ENCODE data around the gene PDZD2.

The PDZD2 gene

GRCh38 chr5:32096891-32097595 is 458.1 kb downstream of the PDZD2 start:
- no peak for DNase-seq (ENCODE audit: insufficient read length, low spot score)

GRCh38 chr5:32098291-32098690 is 459.4 kb downstream of the PDZD2 start:
- TF ChIP-seq, protein P1, sequence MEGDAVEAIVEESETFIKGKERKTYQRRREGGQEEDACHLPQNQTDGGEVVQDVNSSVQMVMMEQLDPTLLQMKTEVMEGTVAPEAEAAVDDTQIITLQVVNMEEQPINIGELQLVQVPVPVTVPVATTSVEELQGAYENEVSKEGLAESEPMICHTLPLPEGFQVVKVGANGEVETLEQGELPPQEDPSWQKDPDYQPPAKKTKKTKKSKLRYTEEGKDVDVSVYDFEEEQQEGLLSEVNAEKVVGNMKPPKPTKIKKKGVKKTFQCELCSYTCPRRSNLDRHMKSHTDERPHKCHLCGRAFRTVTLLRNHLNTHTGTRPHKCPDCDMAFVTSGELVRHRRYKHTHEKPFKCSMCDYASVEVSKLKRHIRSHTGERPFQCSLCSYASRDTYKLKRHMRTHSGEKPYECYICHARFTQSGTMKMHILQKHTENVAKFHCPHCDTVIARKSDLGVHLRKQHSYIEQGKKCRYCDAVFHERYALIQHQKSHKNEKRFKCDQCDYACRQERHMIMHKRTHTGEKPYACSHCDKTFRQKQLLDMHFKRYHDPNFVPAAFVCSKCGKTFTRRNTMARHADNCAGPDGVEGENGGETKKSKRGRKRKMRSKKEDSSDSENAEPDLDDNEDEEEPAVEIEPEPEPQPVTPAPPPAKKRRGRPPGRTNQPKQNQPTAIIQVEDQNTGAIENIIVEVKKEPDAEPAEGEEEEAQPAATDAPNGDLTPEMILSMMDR (IDR thresholded peaks at IDR 0.05; ENCODE audit: insufficient read depth, missing control alignments): no peak
- DNase-seq (ENCODE audit: insufficient read length, low spot score): no peak
- FAIRE-seq: no peak

More at GRCh38 chr5:32096891-32097595, 458.1 kb downstream of the PDZD2 start:
- TF ChIP-seq, protein P1 (IDR thresholded peaks at IDR 0.05; ENCODE audit: insufficient read depth, missing control alignments): no peak
- no peak for FAIRE-seq

GRCh38 chr5:32098890-32099310 is 460.0 kb downstream of the PDZD2 start:
- TF ChIP-seq, protein P1 (IDR thresholded peaks at IDR 0.05; ENCODE audit: insufficient read depth, missing control alignments): no peak
- no peak for FAIRE-seq

GRCh38 chr5:32099486-32100035 is 460.6 kb downstream of the PDZD2 start:
- DNase-seq (ENCODE audit: insufficient read length, low spot score): no peak
- FAIRE-seq: no peak
- TF ChIP-seq, protein P1 (IDR thresholded peaks at IDR 0.05; ENCODE audit: insufficient read depth, missing control alignments): no peak

More at GRCh38 chr5:32098890-32099310, 460.0 kb downstream of the PDZD2 start:
- DNase-seq (ENCODE audit: insufficient read length, low spot score): no peak

DNA sequence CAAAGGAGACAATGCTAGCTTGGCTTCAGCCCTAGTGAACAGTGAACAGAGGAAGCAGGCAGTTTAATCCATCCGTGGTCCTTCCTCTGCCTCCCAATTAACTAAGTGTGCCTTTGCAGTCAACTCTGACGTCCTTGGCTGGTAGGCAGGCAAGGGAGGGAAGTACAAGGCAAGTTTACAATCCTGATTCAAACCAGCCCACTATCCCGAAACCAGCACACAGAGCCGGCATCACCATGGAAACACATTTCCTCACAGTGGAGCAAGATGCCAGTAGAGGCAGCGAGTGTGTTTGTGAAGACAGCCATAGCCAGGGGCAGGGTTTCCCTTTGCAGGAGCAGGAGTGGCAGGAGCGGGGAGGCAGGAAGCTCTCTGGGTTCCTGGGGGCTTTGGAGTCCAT is 461.3 kb downstream of the PDZD2 start:
- DNase-seq (ENCODE audit: insufficient read length, low spot score) (no peak), FAIRE-seq (no peak)

DNA sequence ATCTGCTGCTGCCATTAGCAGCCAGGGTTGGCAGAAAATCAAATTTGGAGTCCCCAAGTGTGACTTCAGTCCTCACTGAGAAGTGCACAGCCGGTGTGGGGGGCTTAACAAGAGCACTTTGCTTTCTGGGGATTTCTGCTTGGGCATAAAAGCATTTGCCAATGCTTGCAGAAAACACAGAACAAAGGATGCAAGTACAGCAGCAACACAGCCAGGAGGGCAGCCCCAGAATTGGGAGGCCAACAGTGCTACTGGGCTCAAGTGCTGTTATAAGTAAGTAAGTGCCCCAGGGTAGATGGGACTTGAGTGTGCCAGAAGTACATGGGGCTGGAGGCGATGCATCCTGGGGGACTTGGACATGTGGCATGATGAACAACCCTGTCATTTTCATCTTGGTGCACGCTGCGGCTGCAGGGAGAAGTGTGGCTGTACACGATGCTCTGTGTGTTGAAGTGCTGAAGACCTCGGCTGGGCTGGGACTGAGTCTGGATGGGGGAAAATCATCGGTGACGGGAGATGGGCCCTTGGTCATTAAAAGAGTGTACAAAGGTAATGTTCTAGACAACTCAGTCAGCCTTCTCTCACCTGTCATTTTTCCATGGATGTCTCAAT is 461.9 kb downstream of the PDZD2 start:
- FAIRE-seq: no peak
- no peak for DNase-seq (ENCODE audit: insufficient read length, low spot score)
- TF ChIP-seq, protein P1 (IDR thresholded peaks at IDR 0.05; ENCODE audit: insufficient read depth, missing control alignments): no peak

More for the DNA sequence above, 461.3 kb downstream of the PDZD2 start:
- TF ChIP-seq, protein P1 (IDR thresholded peaks at IDR 0.05; ENCODE audit: insufficient read depth, missing control alignments): no peak

Data from D721Med (cell line).